ENCODE measurements around the gene CNKSR3. TPM values are rescaled to one million over a fixed set of nuclear protein-coding genes. Genes with fewer than 3 reads are reported as not detected.
A peak's percentile ranks its signal among the peaks of the same experiment; 100 is the strongest.
"Not testable (repeated sequence)": the region's sequence is repeated elsewhere in the genome, so short reads cannot be mapped to it uniquely, and the experiment has no call there.

CNKSR3 gene
- polyA plus RNA-seq, 3 donors, result not detected

DNA sequence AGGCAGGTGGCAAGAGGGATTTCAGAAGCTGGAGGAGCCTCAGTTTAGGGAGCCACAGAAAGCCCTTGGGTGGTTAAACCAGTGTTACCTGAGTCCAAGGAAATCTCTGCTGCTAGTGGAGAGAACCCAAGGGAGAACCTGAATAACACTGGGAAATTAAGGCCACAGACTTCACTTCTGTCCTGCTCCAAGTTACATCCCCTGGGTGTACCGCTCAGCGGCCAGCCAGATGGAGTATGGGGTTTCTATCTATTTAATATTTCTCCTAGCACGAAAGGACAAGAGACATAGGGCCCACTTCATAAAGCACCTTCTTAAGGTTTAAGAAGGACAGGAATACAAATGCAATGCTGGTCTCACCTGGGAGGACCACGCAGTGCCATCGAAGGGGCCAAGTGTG lies 5.8 kb upstream of the CNKSR3 start:
- Mint-ChIP-seq H3K36me3 (no peaks in the 10 kb centered on the region), H3K27ac (peak overlapping the region in 1 of 7 donors; percentile 8), H3K4me1 (peaks cover 7% of the 10 kb centered on the region), H3K27me3 (ENCODE audit: low read depth in 3 of 3) (peaks cover 1 to 11% (median 6%) of the 10 kb centered on the region in 3 donors), H3K4me3 (peak overlapping the region in 1 of 2 donors; percentile 35), H3K9me3 (no peaks in the 10 kb centered on the region)
- no peak overlapping the region for H3K4me3 ChIP-seq (replicated peaks in 1 of 3; ENCODE audit: low read depth in 2 of 3, low read length in 3 of 3)
- DNase-seq, result no peak
- no peak overlapping the region for H3K27ac ChIP-seq (ENCODE audit: low read depth in 1 of 2, low read length in 2 of 2)
- H3K4me2 ChIP-seq (replicated peaks; ENCODE audit: extremely low read depth, low read length, poor library complexity, severe bottlenecking), result no peak overlapping the region
- no peaks in the 10 kb centered on the region for H3K27me3 ChIP-seq (ENCODE audit: control insufficient read depth in 2 of 2, insufficient read depth in 2 of 2, low read length in 2 of 2)
- TF ChIP-seq, protein P1, sequence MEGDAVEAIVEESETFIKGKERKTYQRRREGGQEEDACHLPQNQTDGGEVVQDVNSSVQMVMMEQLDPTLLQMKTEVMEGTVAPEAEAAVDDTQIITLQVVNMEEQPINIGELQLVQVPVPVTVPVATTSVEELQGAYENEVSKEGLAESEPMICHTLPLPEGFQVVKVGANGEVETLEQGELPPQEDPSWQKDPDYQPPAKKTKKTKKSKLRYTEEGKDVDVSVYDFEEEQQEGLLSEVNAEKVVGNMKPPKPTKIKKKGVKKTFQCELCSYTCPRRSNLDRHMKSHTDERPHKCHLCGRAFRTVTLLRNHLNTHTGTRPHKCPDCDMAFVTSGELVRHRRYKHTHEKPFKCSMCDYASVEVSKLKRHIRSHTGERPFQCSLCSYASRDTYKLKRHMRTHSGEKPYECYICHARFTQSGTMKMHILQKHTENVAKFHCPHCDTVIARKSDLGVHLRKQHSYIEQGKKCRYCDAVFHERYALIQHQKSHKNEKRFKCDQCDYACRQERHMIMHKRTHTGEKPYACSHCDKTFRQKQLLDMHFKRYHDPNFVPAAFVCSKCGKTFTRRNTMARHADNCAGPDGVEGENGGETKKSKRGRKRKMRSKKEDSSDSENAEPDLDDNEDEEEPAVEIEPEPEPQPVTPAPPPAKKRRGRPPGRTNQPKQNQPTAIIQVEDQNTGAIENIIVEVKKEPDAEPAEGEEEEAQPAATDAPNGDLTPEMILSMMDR (IDR thresholded peaks at IDR 0.05), result no peak
- intact Hi-C loops (cut with micrococcal nuclease), result no loop called here
- no peaks in the 10 kb centered on the region for H3K36me3 ChIP-seq (replicated peaks in 1 of 2; ENCODE audit: control insufficient read depth in 1 of 2, insufficient read depth in 2 of 2, low read length in 2 of 2)
- peaks cover 1 to 2% of the 10 kb centered on the region in 2 donors for H3K4me1 ChIP-seq (ENCODE audit: control insufficient read depth in 1 of 2, insufficient read depth in 2 of 2, low read length in 2 of 2)
- H4K20me1 ChIP-seq (ENCODE audit: insufficient read depth, low read length), result no peaks in the 10 kb centered on the region
- H3K79me2 ChIP-seq (ENCODE audit: insufficient read depth, low read length), result no peaks in the 10 kb centered on the region
- no peak overlapping the region for H3K9ac ChIP-seq (ENCODE audit: insufficient read depth, low read length, poor library complexity, severe bottlenecking)
- H2AFZ ChIP-seq (ENCODE audit: insufficient read depth, low read depth, low read length, poor library complexity, severe bottlenecking), result no peak overlapping the region
- no peaks in the 10 kb centered on the region for H3K9me3 ChIP-seq (replicated peaks in 1 of 2; ENCODE audit: control insufficient read depth in 1 of 2, insufficient read depth in 1 of 2, low read length in 2 of 2)
- 100% methylated on average over 2 of the region's 5 CpGs for WGBS (ENCODE audit: insufficient coverage)

DNA sequence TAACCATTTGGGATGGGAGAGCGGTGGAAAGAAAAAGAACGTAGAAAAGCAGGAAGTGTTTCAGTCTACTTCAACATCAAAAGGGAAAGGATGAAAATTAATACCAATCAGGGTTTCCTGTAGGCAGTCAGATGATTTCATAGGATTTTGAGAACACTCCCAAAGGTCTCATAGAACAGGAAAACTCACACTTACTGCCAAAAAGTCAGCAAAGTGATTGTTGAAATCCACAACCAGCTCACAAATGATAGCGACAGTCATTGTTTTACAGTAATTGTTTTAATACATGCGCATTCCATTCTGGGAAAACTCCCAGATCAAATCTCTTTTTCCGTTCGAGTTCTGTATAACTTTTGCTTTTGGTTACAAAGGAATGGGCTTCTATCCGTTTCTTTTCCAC lies 5.3 kb upstream of the CNKSR3 start:
- Mint-ChIP-seq H3K27ac (no peak overlapping the region), H3K36me3 (no peaks in the 10 kb centered on the region), H3K27me3 (ENCODE audit: low read depth in 3 of 3) (peaks cover 4 to 15% (median 9%) of the 10 kb centered on the region in 3 donors), H3K4me1 (peaks cover 9% of the 10 kb centered on the region), H3K4me3 (peak overlapping the region in 1 of 2 donors; percentile 35), H3K9me3 (no peaks in the 10 kb centered on the region)
- DNase-seq, result no peak
- H3K27ac ChIP-seq (ENCODE audit: low read depth in 1 of 2, low read length in 2 of 2), result no peak overlapping the region
- peak overlapping the region; percentile 29 for H2AFZ ChIP-seq (ENCODE audit: insufficient read depth, low read depth, low read length, poor library complexity, severe bottlenecking)
- TF ChIP-seq, protein P1 (IDR thresholded peaks at IDR 0.05), result no peak
- no peaks in the 10 kb centered on the region for H3K79me2 ChIP-seq (ENCODE audit: insufficient read depth, low read length)
- no peaks in the 10 kb centered on the region for H3K36me3 ChIP-seq (replicated peaks in 1 of 2; ENCODE audit: control insufficient read depth in 1 of 2, insufficient read depth in 2 of 2, low read length in 2 of 2)
- H3K4me3 ChIP-seq (replicated peaks in 1 of 3; ENCODE audit: low read depth in 2 of 3, low read length in 3 of 3), result no peak overlapping the region
- H3K4me2 ChIP-seq (replicated peaks; ENCODE audit: extremely low read depth, low read length, poor library complexity, severe bottlenecking), result no peak overlapping the region
- intact Hi-C loops (cut with micrococcal nuclease), result no loop called here
- peaks cover 5 to 6% of the 10 kb centered on the region in 2 donors for H3K4me1 ChIP-seq (ENCODE audit: control insufficient read depth in 1 of 2, insufficient read depth in 2 of 2, low read length in 2 of 2)
- H3K27me3 ChIP-seq (ENCODE audit: control insufficient read depth in 2 of 2, insufficient read depth in 2 of 2, low read length in 2 of 2), result peaks cover 0 to 4% of the 10 kb centered on the region in 2 donors
- no peak overlapping the region for H3K9ac ChIP-seq (ENCODE audit: insufficient read depth, low read length, poor library complexity, severe bottlenecking)
- no peaks in the 10 kb centered on the region for H4K20me1 ChIP-seq (ENCODE audit: insufficient read depth, low read length)
- no peaks in the 10 kb centered on the region for H3K9me3 ChIP-seq (replicated peaks in 1 of 2; ENCODE audit: control insufficient read depth in 1 of 2, insufficient read depth in 1 of 2, low read length in 2 of 2)
- WGBS (ENCODE audit: insufficient coverage), result no CpG with 5 or more reads among the region's 7 CpGs

DNA sequence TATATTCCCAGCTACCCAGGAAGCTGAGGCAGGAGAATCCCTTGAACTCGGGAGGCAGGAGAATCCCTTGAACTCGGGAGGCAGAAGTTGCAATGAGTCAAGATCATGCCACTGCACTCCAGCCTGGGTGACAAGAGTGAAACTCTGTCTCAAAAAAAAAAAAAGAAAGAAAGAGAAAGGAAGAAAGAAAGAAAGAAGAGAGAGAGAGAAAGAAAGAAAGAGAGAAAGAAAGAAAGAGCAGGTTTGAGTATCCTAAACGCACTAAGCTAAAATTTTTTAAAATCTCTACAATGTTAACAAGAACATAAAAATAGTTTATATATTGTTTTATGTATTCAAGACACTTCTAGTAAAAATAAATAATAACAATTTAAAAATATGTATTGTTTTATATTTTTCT lies 4.6 kb upstream of the CNKSR3 start:
- H3K36me3 ChIP-seq (replicated peaks in 1 of 2; ENCODE audit: control insufficient read depth in 1 of 2, insufficient read depth in 2 of 2, low read length in 2 of 2); H4K20me1 ChIP-seq (ENCODE audit: insufficient read depth, low read length); H3K9me3 ChIP-seq (replicated peaks in 1 of 2; ENCODE audit: control insufficient read depth in 1 of 2, insufficient read depth in 1 of 2, low read length in 2 of 2); H3K27me3 ChIP-seq (ENCODE audit: control insufficient read depth in 2 of 2, insufficient read depth in 2 of 2, low read length in 2 of 2); H3K27ac ChIP-seq (ENCODE audit: low read depth in 1 of 2, low read length in 2 of 2); H3K4me2 ChIP-seq (replicated peaks; ENCODE audit: extremely low read depth, low read length, poor library complexity, severe bottlenecking); H3K9me3 Mint-ChIP-seq; H3K9ac ChIP-seq (ENCODE audit: insufficient read depth, low read length, poor library complexity, severe bottlenecking); H3K4me3 Mint-ChIP-seq; H3K4me3 ChIP-seq (replicated peaks in 1 of 3; ENCODE audit: low read depth in 2 of 3, low read length in 3 of 3); intact Hi-C loops (cut with micrococcal nuclease); DNase-seq; H3K79me2 ChIP-seq (ENCODE audit: insufficient read depth, low read length); H3K36me3 Mint-ChIP-seq; H2AFZ ChIP-seq (ENCODE audit: insufficient read depth, low read depth, low read length, poor library complexity, severe bottlenecking): not testable (repeated sequence)
- Mint-ChIP-seq H3K4me1 (peaks cover 11% of the 10 kb centered on the region), H3K27ac (peak overlapping the region in 1 of 7 donors; percentile 61), H3K27me3 (ENCODE audit: low read depth in 3 of 3) (peaks cover 6 to 22% (median 12%) of the 10 kb centered on the region in 3 donors)
- WGBS (ENCODE audit: insufficient coverage), result 100% methylated on average over 1 of the region's 3 CpGs
- H3K4me1 ChIP-seq (ENCODE audit: control insufficient read depth in 1 of 2, insufficient read depth in 2 of 2, low read length in 2 of 2), result peaks cover 5 to 13% of the 10 kb centered on the region in 2 donors

Data from CD14-positive monocyte (primary cell).